Heart left ventricle (tissue), 16 donors: ENCODE results near the gene CA4. TPM values are rescaled to one million over a fixed set of nuclear protein-coding genes. Genes with fewer than 3 reads are reported as not detected.
"Not testable (repeated sequence)": the region's sequence is repeated elsewhere in the genome, so short reads cannot be mapped to it uniquely, and the experiment has no call there.

Source experiments
- ATAC-seq, 4 donors: fragments of 200-7000 bp; cut with Tn5 transposase; one replicate each; pipeline ENCODE4 v1.9.1; 2020 to 2022; ENCODE audit warnings: moderate library complexity in 4 of 4, mild to moderate bottlenecking in 3 of 4, moderate number of reproducible peaks in 1 of 4
- DNase-seq, 5 donors: peaks; one replicate each; pipeline ENCODE4 v3.0.0-alpha.2; 2020
- H3K27ac ChIP-seq, 12 donors: fragments of 200-600 bp; sonication (generic) in 4 of 12; one replicate each; pipeline versions ENCODE4 v1.5.0 to v1.8.0; 2016 to 2022; ENCODE audit warnings: mild to moderate bottlenecking in 2 of 12
- H3K27me3 ChIP-seq, 9 donors: fragments of 200-600 bp; sonication (generic) in 2 of 9; one replicate each; pipeline versions ENCODE4 v1.5.1 to v1.8.0; 2016 to 2022; ENCODE audit warnings: mild to moderate bottlenecking in 3 of 9
- H3K36me3 ChIP-seq, 9 donors: fragments of 200-600 bp; sonication (generic) in 2 of 9; one replicate each; pipeline versions ENCODE4 v1.5.0 to v1.8.0; 2018 to 2022; ENCODE audit warnings: mild to moderate bottlenecking in 2 of 9
- H3K4me1 ChIP-seq, 12 donors: fragments of 200-600 bp; sonication (generic) in 4 of 12; one replicate each; pipeline versions ENCODE4 v1.5.0 to v1.8.0; 2016 to 2022; ENCODE audit warnings: mild to moderate bottlenecking in 3 of 12
- H3K4me3 ChIP-seq, 12 donors: fragments of 200-600 bp; sonication (generic) in 4 of 12; one replicate each; pipeline versions ENCODE4 v1.5.0 to v1.8.0; 2017 to 2022; ENCODE audit warnings: mild to moderate bottlenecking in 9 of 12, moderate library complexity in 4 of 12
- H3K9me3 ChIP-seq, 12 donors: fragments of 200-600 bp; sonication (generic) in 4 of 12; one replicate each; pipeline versions ENCODE4 v1.5.0 to v1.8.0; 2016 to 2022; ENCODE audit warnings: mild to moderate bottlenecking in 1 of 12
- POLR2A ChIP-seq, 2 donors: fragments of 450-650 bp; IDR thresholded peaks; one replicate each; pipeline ENCODE4 v1.6.1; 2017; ENCODE audit warnings: antibody characterized with exemption in 2 of 2, mild to moderate bottlenecking in 2 of 2, moderate library complexity in 2 of 2
- WGBS, 4 donors: extraction: QIAGEN DNeasy Blood & Tissue Kit in 2 of 4; methylation state at CpG; one replicate each; pipeline versions ENCODE4 v1.1.5 to v1.1.7; 2013 to 2018; 5-methylcytosine and 5-hydroxymethylcytosine counted together
- intact Hi-C, 10 donors: fragments of 100-400 bp; cut with DNase I; formaldehyde crosslinking; loops; one replicate each; pipeline versions ENCODE4 v1.11.1 to v1.14.2; 2022
- polyA plus RNA-seq, 2 donors: library from polyadenylated mRNA; stranded (reverse); fragments of 200-250 nt; gene quantifications; one replicate each; pipeline ENCODE4 v1.2.3, GENCODE V29; 2013
- total RNA-seq, 9 donors: library from RNA; depleted of rRNA in 2 of 9; stranded (reverse); fragments of >200 nt in 2 of 9; fragmentation: NEBNext Ultra II Directional in 3 of 9; extraction: Animal tissue kit (Norgen Biotek cat#: 25700) in 3 of 9; gene quantifications; one replicate each; pipeline versions ENCODE4 v1.1.0 to v1.2.4, GENCODE V29; 2016 to 2023
- TF ChIP-seq, protein P1 (sequence below), 12 donors: fragments of 200-600 bp; sonication (generic) in 4 of 12; IDR thresholded peaks; one replicate each; pipeline versions ENCODE4 v1.5.0 to v1.8.0; 2018 to 2022; ENCODE audit warnings: antibody characterized with exemption in 12 of 12, mild to moderate bottlenecking in 5 of 12
- donor health status: ischemic (EF 13 %, LVEDD 7.1; RV severe dilation, severe dysfunction).
- donor health status: healthy with polysubstance abuse.
- donor health status: DM: no; HTN: yes; CAD: no.
- donor health status: DM: no; HTN: no; CAD: no.
- donor health status: ischemic (EF 25% LVEDD 6.9; RV normal size, moderate dysfunction).
- donor health status: ischemic (EF 25% LVEDD 5.7; RV mildly dilated, moderate dysfunction).
- donor health status: healthy.
- donor health status: DM: yes; HTN: yes; CAD: no.
- donor health status: ischemic (EF 35%, LVEDD 5.7; RV mildly dilated, moderate dysfunction).
- donor health status: nonischemic (EF 11% LVEDD 7.7; RV severe dilation, severe dysfunction).
- donor health status: DM: yes; HTN: yes; CAD: no.
- donor health status: PGD.
- donor health status: ischemic (EF 29% LVEDD 5.4; RV normal size, mild dysfunction).
- donor health status: nonischemic (EF 23%, LVEDD 6.1; RV moderate dilation, normal function).

CA4 gene
- total and polyA plus RNA-seq, 11 donors: 12.4 to 54.0 (median 17.7) TPM

DNA sequence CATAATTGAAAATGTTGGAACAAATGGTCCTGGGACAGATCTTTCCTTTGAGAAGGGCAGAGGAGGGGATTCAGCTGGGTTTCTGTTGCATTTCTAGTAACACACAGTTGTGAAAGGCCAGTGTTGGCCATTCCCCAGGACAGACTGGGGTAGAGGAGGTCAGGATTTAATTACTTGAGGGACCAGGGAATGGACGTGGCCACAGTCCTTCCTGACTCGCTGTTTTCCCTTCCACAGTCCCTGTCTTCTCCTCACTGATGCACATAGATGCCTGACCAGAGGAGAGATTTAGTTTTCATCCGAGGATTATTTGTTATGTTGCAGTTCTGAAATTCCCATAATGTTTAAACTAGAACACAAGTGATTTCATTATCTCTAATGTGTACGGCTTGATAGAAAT lies 45.8 kb upstream of the CA4 start:
- no peak overlapping the region for H3K4me3 ChIP-seq
- 80 to 96% (median 90%) methylated on average over 4 of the region's 4 CpGs for WGBS, 4 donors
- H3K4me1 ChIP-seq: peaks cover 0 to 9% (median 0%) of the 10 kb centered on the region in 12 donors
- no peak for ATAC-seq
- no peaks in the 10 kb centered on the region for H3K27me3 ChIP-seq
- TF ChIP-seq, protein P1, sequence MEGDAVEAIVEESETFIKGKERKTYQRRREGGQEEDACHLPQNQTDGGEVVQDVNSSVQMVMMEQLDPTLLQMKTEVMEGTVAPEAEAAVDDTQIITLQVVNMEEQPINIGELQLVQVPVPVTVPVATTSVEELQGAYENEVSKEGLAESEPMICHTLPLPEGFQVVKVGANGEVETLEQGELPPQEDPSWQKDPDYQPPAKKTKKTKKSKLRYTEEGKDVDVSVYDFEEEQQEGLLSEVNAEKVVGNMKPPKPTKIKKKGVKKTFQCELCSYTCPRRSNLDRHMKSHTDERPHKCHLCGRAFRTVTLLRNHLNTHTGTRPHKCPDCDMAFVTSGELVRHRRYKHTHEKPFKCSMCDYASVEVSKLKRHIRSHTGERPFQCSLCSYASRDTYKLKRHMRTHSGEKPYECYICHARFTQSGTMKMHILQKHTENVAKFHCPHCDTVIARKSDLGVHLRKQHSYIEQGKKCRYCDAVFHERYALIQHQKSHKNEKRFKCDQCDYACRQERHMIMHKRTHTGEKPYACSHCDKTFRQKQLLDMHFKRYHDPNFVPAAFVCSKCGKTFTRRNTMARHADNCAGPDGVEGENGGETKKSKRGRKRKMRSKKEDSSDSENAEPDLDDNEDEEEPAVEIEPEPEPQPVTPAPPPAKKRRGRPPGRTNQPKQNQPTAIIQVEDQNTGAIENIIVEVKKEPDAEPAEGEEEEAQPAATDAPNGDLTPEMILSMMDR (IDR thresholded peaks at IDR 0.05): no peak
- no peak for TF ChIP-seq POLR2A (IDR thresholded peaks at IDR 0.05)
- intact Hi-C loops: loop anchor here in 8 of 10 donors (10.0 kb wide), 2 partner anchors 331 to 341 kb away; no protein-coding TSS in a partner anchor
- no peak overlapping the region for H3K27ac ChIP-seq
- no peak for DNase-seq
- H3K36me3 ChIP-seq: no peaks in the 10 kb centered on the region
- no peaks in the 10 kb centered on the region for H3K9me3 ChIP-seq

DNA sequence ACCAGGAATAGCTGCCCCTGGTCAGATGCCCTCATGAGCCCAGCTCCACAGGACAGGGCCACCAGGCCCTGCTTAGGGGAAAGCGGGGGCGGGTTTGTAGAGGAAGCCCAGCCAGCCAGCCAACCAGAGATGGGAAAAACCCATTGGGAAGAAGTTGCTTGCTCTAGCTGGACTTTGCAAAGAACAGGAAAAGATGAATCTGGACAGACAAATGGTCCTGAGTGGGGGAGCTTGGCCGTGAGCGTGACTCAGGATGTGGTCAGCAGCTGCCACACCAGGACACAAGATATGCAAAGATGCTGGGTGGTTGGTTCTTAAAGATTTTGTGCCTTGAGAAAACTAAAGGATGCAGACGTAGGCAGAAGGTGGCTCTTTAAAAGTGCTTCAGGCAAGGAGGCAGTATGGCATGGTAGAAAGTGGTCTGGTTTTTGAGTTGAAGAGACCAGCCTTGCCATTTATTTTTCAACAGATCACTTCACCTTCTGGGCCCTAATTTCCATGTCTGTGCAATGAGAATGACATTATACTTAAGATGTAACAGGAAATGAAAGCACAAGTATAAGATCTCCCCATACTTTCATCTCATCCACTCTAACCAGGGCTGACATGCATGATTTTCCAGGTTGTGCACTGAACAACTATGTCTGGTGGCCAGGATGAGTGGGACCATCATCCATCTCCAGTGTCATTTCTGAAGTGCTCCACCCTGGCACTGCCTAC lies 43.3 kb upstream of the CA4 start:
- ATAC-seq (no peak), DNase-seq (no peak)
- no peak overlapping the region for H3K27ac ChIP-seq
- peaks cover 0 to 9% (median 0%) of the 10 kb centered on the region in 12 donors for H3K4me1 ChIP-seq
- H3K4me3 ChIP-seq: no peak overlapping the region
- intact Hi-C loops: loop anchor here in 9 of 10 donors (5.0 to 10.0 kb wide), 3 partner anchors 326 to 338 kb away; no protein-coding TSS in a partner anchor
- no peaks in the 10 kb centered on the region for H3K9me3 ChIP-seq
- no peaks in the 10 kb centered on the region for H3K27me3 ChIP-seq
- no peak for TF ChIP-seq POLR2A (IDR thresholded peaks at IDR 0.05)
- TF ChIP-seq, protein P1 (IDR thresholded peaks at IDR 0.05): no peak
- H3K36me3 ChIP-seq: no peaks in the 10 kb centered on the region
- WGBS, 4 donors: 77 to 90% (median 89%) methylated on average over 5 of the region's 5 CpGs

DNA sequence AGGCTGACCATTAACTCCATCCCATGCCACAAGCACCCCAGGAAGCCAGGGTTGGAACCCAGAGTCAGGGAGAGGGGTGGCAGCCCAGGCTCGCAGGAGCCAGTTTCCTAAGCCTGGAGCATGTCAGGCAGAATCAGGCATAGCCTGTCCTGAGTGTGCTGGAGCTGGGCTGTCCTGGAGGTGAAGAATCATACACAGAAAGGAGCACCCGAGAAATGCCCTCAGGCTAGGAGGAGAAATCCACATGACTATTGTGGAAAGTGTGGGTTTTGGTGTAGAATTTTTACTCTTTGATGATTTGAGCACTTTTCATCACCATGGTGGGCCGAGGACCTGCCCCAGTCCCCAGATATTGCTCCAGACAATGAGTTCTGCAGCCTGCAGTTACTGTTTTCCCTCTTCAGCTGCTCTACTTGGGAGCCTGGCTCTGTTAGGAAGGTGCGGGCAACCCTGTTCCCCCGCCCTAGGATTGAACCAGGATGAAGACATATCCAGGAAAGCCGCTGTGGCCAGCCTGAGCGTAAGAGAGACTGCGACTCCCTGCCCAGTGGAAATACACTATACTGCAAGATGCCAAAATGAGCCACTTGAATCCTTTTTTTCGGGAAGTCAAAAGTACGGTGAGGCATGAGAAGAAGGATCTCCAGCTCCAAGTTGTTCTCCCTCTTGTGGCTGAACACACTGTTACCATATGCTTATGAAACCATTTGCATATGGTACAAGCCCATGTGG lies 42.1 kb upstream of the CA4 start:
- peaks cover 0 to 2% (median 0%) of the 10 kb centered on the region in 12 donors for H3K4me1 ChIP-seq
- no peaks in the 10 kb centered on the region for H3K27me3 ChIP-seq
- DNase-seq (no peak), ATAC-seq (no peak)
- intact Hi-C loops: loop anchor here in 9 of 10 donors (5.0 to 10.0 kb wide), 3 partner anchors 325 to 337 kb away; no protein-coding TSS in a partner anchor
- no peak overlapping the region for H3K27ac ChIP-seq
- no peaks in the 10 kb centered on the region for H3K36me3 ChIP-seq
- H3K9me3 ChIP-seq: no peaks in the 10 kb centered on the region
- WGBS, 4 donors: 80 to 87% (median 86%) methylated on average over 9 to 10 of the region's 10 CpGs
- TF ChIP-seq POLR2A (IDR thresholded peaks at IDR 0.05): no peak
- TF ChIP-seq, protein P1 (IDR thresholded peaks at IDR 0.05): no peak
- no peak overlapping the region for H3K4me3 ChIP-seq

DNA sequence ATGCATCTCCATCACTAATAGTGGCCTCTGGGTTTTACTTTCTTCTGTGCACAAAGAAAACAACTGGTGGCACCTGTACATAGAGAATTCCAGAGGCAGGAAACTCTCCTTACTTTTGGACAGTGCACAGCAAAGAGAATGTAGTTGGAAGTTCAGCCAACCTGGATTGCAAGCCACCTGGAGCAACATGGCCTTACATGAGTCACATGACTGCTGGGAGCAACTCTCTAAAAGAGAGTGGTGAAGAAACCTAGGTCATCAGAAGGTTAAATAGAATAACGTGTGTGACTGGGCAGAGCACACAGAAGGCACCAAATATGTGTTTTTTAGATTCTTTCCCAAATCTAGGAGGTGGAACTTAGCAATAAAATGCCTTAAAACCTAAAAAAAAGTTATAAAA lies 41.5 kb upstream of the CA4 start:
- H3K27me3 ChIP-seq, H3K4me3 ChIP-seq, ATAC-seq, H3K4me1 ChIP-seq, H3K36me3 ChIP-seq, H3K9me3 ChIP-seq, DNase-seq, H3K27ac ChIP-seq: not testable (repeated sequence)
- WGBS, 4 donors: 37 to 63% (median 47%) methylated on average over 1 of the region's 1 CpG
- intact Hi-C loops: loop anchor here in 9 of 10 donors (5.0 to 10.0 kb wide), 3 partner anchors 324 to 336 kb away; no protein-coding TSS in a partner anchor
